ENCODE measurements around the gene CHPF. TPM values are rescaled to one million over a fixed set of nuclear protein-coding genes. Genes with fewer than 3 reads are reported as not detected.

CHPF gene
- total RNA-seq, 1 experiment from 2014 or later: 13.8 TPM

DNA sequence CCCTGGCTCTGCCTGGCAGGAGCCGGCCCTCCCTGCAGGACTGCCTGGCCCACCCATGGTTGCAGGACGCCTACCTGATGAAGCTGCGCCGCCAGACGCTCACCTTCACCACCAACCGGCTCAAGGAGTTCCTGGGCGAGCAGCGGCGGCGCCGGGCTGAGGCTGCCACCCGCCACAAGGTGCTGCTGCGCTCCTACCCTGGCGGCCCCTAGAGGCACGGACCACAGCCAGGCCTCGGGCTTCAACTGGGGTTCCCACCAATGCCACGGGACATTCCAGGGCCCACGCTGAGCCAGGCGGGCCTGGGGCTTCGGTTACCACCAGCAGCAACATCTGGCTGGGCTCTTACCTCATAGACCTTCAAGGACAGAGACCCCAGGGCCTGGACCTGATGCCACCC, 51.0 kb downstream of the CHPF start:
- H3K36me3 ChIP-seq (ENCODE audit: insufficient read depth, low read length, poor library complexity, severe bottlenecking): no peaks in the 10 kb centered on the region
- no peaks in the 10 kb centered on the region for H3K9me3 ChIP-seq (ENCODE audit: low read depth, low read length, poor library complexity, severe bottlenecking)
- ChIA-PET POLR2A (ENCODE audit: low non-redundant PET) (no interaction called here), CTCF (interaction anchor here (0.6 to 1.3 kb wide), 2 partner anchors 37 to 730 kb away, joined by 3 to 4 read pairs; no protein-coding TSS in a partner anchor)
- H3K27me3 ChIP-seq (replicated peaks; ENCODE audit: insufficient read depth, low read depth, low read length, poor library complexity): no peaks in the 10 kb centered on the region
- BruUV-seq (replicated peaks): no TSS peak
- TF ChIP-seq CTCF (conservative IDR thresholded peaks at IDR 0.05; ENCODE audit: low read depth, low read length): no peak
- no peak for TF ChIP-seq EZH2 (IDR thresholded peaks at IDR 0.05; ENCODE audit: borderline replicate concordance, low read depth, low read length, poor library complexity, severe bottlenecking)
- no peak for DNase-seq (ENCODE audit: low spot score)
- intact Hi-C loops (cut with micrococcal nuclease; ENCODE audit: unreplicated experiment): no loop called here
- H3K4me3 ChIP-seq (ENCODE audit: low read depth, low read length, poor library complexity, severe bottlenecking): no peak overlapping the region
- peaks cover 12% of the 10 kb centered on the region for H3K4me1 ChIP-seq (ENCODE audit: insufficient read depth, low read length, poor library complexity, severe bottlenecking)
- no peak overlapping the region for H3K27ac ChIP-seq (ENCODE audit: low read depth, low read length, poor library complexity, severe bottlenecking)

- H3K36me3 ChIP-seq (ENCODE audit: insufficient read depth, low read length, poor library complexity, severe bottlenecking): no peaks in the 10 kb centered on the region
- CTCF ChIA-PET: interaction anchor here (0.5 to 1.3 kb wide), 4 partner anchors 8 to 44 kb away, joined by 3 to 7 read pairs (median 4); no protein-coding TSS in a partner anchor
- no peak for TF ChIP-seq CTCF (conservative IDR thresholded peaks at IDR 0.05; ENCODE audit: low read depth, low read length)
- no peak for TF ChIP-seq EZH2 (IDR thresholded peaks at IDR 0.05; ENCODE audit: borderline replicate concordance, low read depth, low read length, poor library complexity, severe bottlenecking)
- BruUV-seq (replicated peaks): no TSS peak
- intact Hi-C loops (cut with micrococcal nuclease; ENCODE audit: unreplicated experiment): no loop called here
- H3K27ac ChIP-seq (ENCODE audit: low read depth, low read length, poor library complexity, severe bottlenecking): no peak overlapping the region
- DNase-seq (ENCODE audit: low spot score): no peak
- H3K4me1 ChIP-seq (ENCODE audit: insufficient read depth, low read length, poor library complexity, severe bottlenecking): peaks cover 11% of the 10 kb centered on the region
- POLR2A ChIA-PET (ENCODE audit: low non-redundant PET): no interaction called here
- no peak overlapping the region for H3K4me3 ChIP-seq (ENCODE audit: low read depth, low read length, poor library complexity, severe bottlenecking)
- H3K9me3 ChIP-seq (ENCODE audit: low read depth, low read length, poor library complexity, severe bottlenecking): no peaks in the 10 kb centered on the region
- no peaks in the 10 kb centered on the region for H3K27me3 ChIP-seq (replicated peaks; ENCODE audit: insufficient read depth, low read depth, low read length, poor library complexity)
Observed at GRCh38 chr2:219491278-219491963, 52.2 kb downstream of the CHPF start.

DNA sequence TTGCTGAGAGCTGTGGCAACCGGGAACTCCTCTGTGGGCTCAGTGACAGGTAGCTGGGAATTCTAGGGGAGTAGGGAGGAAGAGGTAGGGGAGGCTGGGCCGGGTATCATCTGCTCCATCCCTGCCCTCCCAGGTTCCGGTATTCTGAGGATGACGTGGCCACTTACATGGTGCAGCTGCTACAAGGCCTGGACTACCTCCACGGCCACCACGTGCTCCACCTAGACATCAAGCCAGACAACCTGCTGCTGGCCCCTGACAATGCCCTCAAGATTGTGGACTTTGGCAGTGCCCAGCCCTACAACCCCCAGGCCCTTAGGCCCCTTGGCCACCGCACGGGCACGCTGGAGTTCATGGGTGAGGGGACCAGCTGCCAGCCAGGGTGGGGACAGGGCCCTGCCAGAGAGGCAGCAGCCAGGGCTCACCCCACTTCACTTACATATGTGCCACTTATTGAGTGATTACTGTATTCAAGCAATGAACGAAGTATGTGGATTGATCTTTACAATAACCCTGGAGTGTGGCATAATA, 52.9 kb downstream of the CHPF start:
- Histone ChIP-seq H3K36me3 (ENCODE audit: insufficient read depth, low read length, poor library complexity, severe bottlenecking) (no peaks in the 10 kb centered on the region), H3K27ac (ENCODE audit: low read depth, low read length, poor library complexity, severe bottlenecking) (no peak overlapping the region), H3K4me3 (ENCODE audit: low read depth, low read length, poor library complexity, severe bottlenecking) (no peak overlapping the region), H3K9me3 (ENCODE audit: low read depth, low read length, poor library complexity, severe bottlenecking) (no peaks in the 10 kb centered on the region), H3K4me1 (ENCODE audit: insufficient read depth, low read length, poor library complexity, severe bottlenecking) (peaks cover 9% of the 10 kb centered on the region), H3K27me3 (replicated peaks; ENCODE audit: insufficient read depth, low read depth, low read length, poor library complexity) (no peaks in the 10 kb centered on the region)
- intact Hi-C loops (cut with micrococcal nuclease; ENCODE audit: unreplicated experiment): no loop called here
- no TSS peak for BruUV-seq (replicated peaks)
- ChIA-PET CTCF (no interaction called here), POLR2A (ENCODE audit: low non-redundant PET) (no interaction called here)
- no peak for TF ChIP-seq CTCF (conservative IDR thresholded peaks at IDR 0.05; ENCODE audit: low read depth, low read length)
- no peak for TF ChIP-seq EZH2 (IDR thresholded peaks at IDR 0.05; ENCODE audit: borderline replicate concordance, low read depth, low read length, poor library complexity, severe bottlenecking)
- DNase-seq (ENCODE audit: low spot score): no peak

Measured in A673 (cell line).